IMR-90 (cell line): ENCODE data around the gene BCAS4. TPM values are rescaled to one million over a fixed set of nuclear protein-coding genes. Genes with fewer than 3 reads are reported as not detected.

Source experiments
- ATAC-seq: fragments of 200-7000 bp; cut with Tn5 transposase; 2 replicates; pipeline ENCODE4 v1.9.1; 2020; ENCODE audit warnings: low read depth, mild to moderate bottlenecking, moderate library complexity
- BruUV-seq: library from RNA; stranded (reverse); fragments of 400-500 nt; replicated peaks from 2 replicates; lab custom pipeline; 2021; lab: Mats Ljungman, UMichigan
- CTCF ChIA-PET: fragments of 300-600 bp; formaldehyde crosslinking; extraction: SDS; loops from one replicate; lab custom pipeline; 2021; ENCODE audit warnings: antibody characterized with exemption; lab: Yijun Ruan, JAX
- POLR2A ChIA-PET: fragments of 300-600 bp; sonication (Branson Sonifier 250); formaldehyde crosslinking; loops from one replicate; lab custom pipeline; 2022; ENCODE audit warnings: antibody characterized with exemption; ENCODE audit not compliant: unreplicated experiment; lab: Charles Lee
- DNase-seq: peaks from one replicate; pipeline ENCODE4 v3.0.0; 2013
- H2AFZ ChIP-seq: replicated peaks from 2 replicates; pipeline ENCODE3; 2013; ENCODE audit warnings: low read length, mild to moderate bottlenecking; ENCODE audit not compliant: poor library complexity
- H2AK5ac ChIP-seq: 2 replicates; pipeline ENCODE4 v1.6.1; 2013; ENCODE audit warnings: low read depth, low read length, inconsistent platforms
- H2AK9ac ChIP-seq: replicated peaks from 2 replicates; pipeline ENCODE3; 2013; ENCODE audit warnings: mild to moderate bottlenecking, low read depth, low read length, moderate library complexity; ENCODE audit not compliant: poor library complexity
- H2BK120ac ChIP-seq: 2 replicates; pipeline ENCODE4 v1.6.1; 2013; ENCODE audit warnings: low read depth, low read length, inconsistent platforms
- H2BK15ac ChIP-seq: 3 replicates; pipeline ENCODE4 v1.6.1; 2013; ENCODE audit warnings: low read depth, low read length, inconsistent platforms
- H2BK20ac ChIP-seq: 2 replicates; pipeline ENCODE4 v1.6.1; 2013; ENCODE audit warnings: low read depth, mild to moderate bottlenecking, inconsistent platforms, low read length, moderate library complexity
- H2BK5ac ChIP-seq: 2 replicates; pipeline ENCODE4 v1.6.1; 2013; ENCODE audit warnings: mild to moderate bottlenecking, low read depth, low read length, inconsistent platforms; ENCODE audit not compliant: poor library complexity, severe bottlenecking
- H3K14ac ChIP-seq: replicated peaks from 2 replicates; pipeline ENCODE4 v1.6.1; 2013; ENCODE audit warnings: low read depth, low read length, inconsistent platforms
- H3K18ac ChIP-seq: 2 replicates; pipeline ENCODE4 v1.6.1; 2013; ENCODE audit warnings: low read depth, low read length, control low read depth
- H3K23ac ChIP-seq: 2 replicates; pipeline ENCODE4 v1.6.1; 2013; ENCODE audit warnings: low read depth, low read length, inconsistent platforms
- H3K27ac ChIP-seq: 2 replicates; pipeline ENCODE4 v1.5.1; 2013; ENCODE audit warnings: mild to moderate bottlenecking, control low read depth, low read length; ENCODE audit not compliant: insufficient read depth
- H3K27me3 ChIP-seq: 2 replicates; pipeline ENCODE4 v1.6.1; 2013; ENCODE audit warnings: low read length; ENCODE audit not compliant: control insufficient read depth, insufficient read depth
- H3K36me3 ChIP-seq: 2 replicates; pipeline ENCODE4 v1.6.1; 2013; ENCODE audit warnings: low read length, mixed read lengths; ENCODE audit not compliant: control insufficient read depth, insufficient read depth
- H3K4ac ChIP-seq: 2 replicates; pipeline ENCODE4 v1.6.1; 2013; ENCODE audit warnings: low read depth, low read length, inconsistent platforms
- H3K4me1 ChIP-seq: 2 replicates; pipeline ENCODE4 v1.6.1; 2013; ENCODE audit warnings: low read length, mixed read lengths; ENCODE audit not compliant: control insufficient read depth, insufficient read depth
- H3K4me2 ChIP-seq: 2 replicates; pipeline ENCODE4 v1.6.1; 2013; ENCODE audit warnings: low read depth, mild to moderate bottlenecking, control low read depth, low read length, moderate library complexity
- H3K4me3 ChIP-seq: 2 replicates; pipeline ENCODE4 v1.5.1; 2013; ENCODE audit warnings: low read depth, mild to moderate bottlenecking, control low read depth, low read length, moderate library complexity; ENCODE audit not compliant: insufficient read depth
- H3K56ac ChIP-seq: 2 replicates; pipeline ENCODE4 v1.6.1; 2013; ENCODE audit warnings: low read length, inconsistent platforms; ENCODE audit not compliant: insufficient read depth; ENCODE audit errors: extremely low read depth
- H3K79me1 ChIP-seq, 2 experiments: 2 replicates each; pipeline ENCODE4 v1.6.1; 2013; ENCODE audit warnings: low read length in 2 of 2, inconsistent platforms in 1 of 2, low read depth in 1 of 2
- H3K9ac ChIP-seq: 2 replicates; pipeline ENCODE4 v1.6.1; 2013; ENCODE audit warnings: low read depth, low read length, control low read depth
- H3K9me1 ChIP-seq: 2 replicates; pipeline ENCODE4 v1.6.1; 2013; ENCODE audit warnings: low read length, inconsistent platforms; ENCODE audit not compliant: insufficient read depth
- H3K9me3 ChIP-seq: 2 replicates; pipeline ENCODE4 v1.6.1; 2013; ENCODE audit warnings: low read length; ENCODE audit not compliant: control insufficient read depth, insufficient read depth
- H4K20me1 ChIP-seq: 2 replicates; pipeline ENCODE4 v1.6.1; 2013; ENCODE audit warnings: low read length, inconsistent platforms; ENCODE audit not compliant: insufficient read depth
- H4K5ac ChIP-seq: 2 replicates; pipeline ENCODE4 v1.6.1; 2013; ENCODE audit warnings: mild to moderate bottlenecking, low read depth, low read length, control low read depth
- H4K8ac ChIP-seq, 2 experiments: 2 replicates each; pipeline ENCODE4 v1.6.1; 2013; ENCODE audit warnings: low read depth in 2 of 2, low read length in 2 of 2, control low read depth in 1 of 2, inconsistent platforms in 1 of 2
- H4K91ac ChIP-seq: 2 replicates; pipeline ENCODE4 v1.6.1; 2013; ENCODE audit warnings: low read depth, low read length, inconsistent platforms; ENCODE audit not compliant: insufficient read depth
- RAD21 ChIP-seq: IDR thresholded peaks from 2 replicates; pipeline ENCODE4 v1.6.1; 2012; ENCODE audit warnings: low read length, improper control_type of control experiment
- WGBS, 2 experiments: methylation state at CpG; one replicate each; pipeline versions ENCODE4 v1.1.5 to v1.1.7; 2013; ENCODE audit warnings: missing lambda C conversion rate in 2 of 2; ENCODE audit not compliant: insufficient read length in 1 of 2; ENCODE audit errors: extremely low coverage in 2 of 2; 5-methylcytosine and 5-hydroxymethylcytosine counted together
- dilution Hi-C: fragments of 300-500 bp; cut with HindIII; formaldehyde crosslinking; loops from one replicate; pipeline ENCODE4 v1.14.3; 2018; ENCODE audit warnings: low sequenced_read_pairs; ENCODE audit not compliant: unreplicated experiment
- in situ Hi-C: fragments of 300-500 bp; cut with MboI; formaldehyde crosslinking; loops from 3 replicates; pipeline ENCODE4 v1.14.3; 2019; ENCODE audit warnings: low sequenced_read_pairs, inconsistent platforms, mixed read lengths
- intact Hi-C: fragments of 100-400 bp; cut with micrococcal nuclease; formaldehyde crosslinking; loops from 2 replicates; pipeline ENCODE4 v1.10.0; 2022
- polyA plus RNA-seq, 3 experiments: library from polyadenylated mRNA; depleted of rRNA; stranded (reverse); fragments of >200 nt; gene quantifications; 2 replicates each; pipeline ENCODE4 v1.2.3, GENCODE V29; 2012; ENCODE audit warnings: low replicate concordance in 1 of 3
- total RNA-seq: library from RNA; depleted of rRNA; stranded (reverse); fragments of >200 nt; gene quantifications from 2 replicates; pipeline ENCODE4 v1.2.3, GENCODE V29; 2012

BCAS4 gene
- total and polyA plus RNA-seq, 2 of the 4 experiments (the other 2 are of a cell fraction), result 42.7 to 47.5 TPM

DNA sequence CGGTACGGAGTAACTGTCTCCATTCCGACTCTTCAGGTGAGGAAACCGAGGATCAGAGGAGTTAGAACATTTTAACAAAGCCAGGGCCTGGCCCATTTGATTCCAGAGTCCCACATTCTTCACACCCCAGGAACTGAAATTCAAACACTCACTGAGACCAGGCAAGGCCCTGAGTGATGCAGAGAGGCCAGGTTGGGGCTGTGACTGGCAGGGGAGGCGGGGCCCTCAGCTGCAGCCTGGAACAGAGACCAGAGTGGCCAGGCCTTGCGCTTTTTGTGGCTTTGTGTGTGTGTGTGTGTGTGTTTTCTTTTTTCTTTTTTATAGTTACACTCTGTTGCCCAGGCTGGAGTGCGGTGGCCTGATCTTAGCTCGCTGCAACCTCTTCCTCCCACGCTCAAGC, 57.2 kb downstream of the BCAS4 start:
- Histone ChIP-seq H3K9me1 (0 out of 2 replicates have a peak, but pooled peaks cover 3% of the 10 kb centered on the region), H3K4me1 (peaks cover 5% of the 10 kb centered on the region; the same call in 1 of the 2 replicates), H3K36me3 (no peaks in the 10 kb centered on the region), H4K8ac (no peak overlapping the region), H3K14ac (no peak overlapping the region), H3K27ac (no peak overlapping the region), H2BK15ac (no peak overlapping the region), H3K4me2 (no peak overlapping the region), H4K91ac (no peak overlapping the region), H2AK9ac (no peak overlapping the region), H2BK20ac (no peak overlapping the region), H3K4ac (no peak overlapping the region), H3K9me3 (no peaks in the 10 kb centered on the region), H3K18ac (no peak overlapping the region), H3K9ac (no peak overlapping the region), H3K56ac (no peak overlapping the region), H2BK120ac (no peak overlapping the region), H3K79me1 (peaks cover 0 to 5% of the 10 kb centered on the region in 2 experiments; a peak in 2 of 4 replicates), H3K23ac (no peak overlapping the region), H2AFZ (no peak overlapping the region), H3K4me3 (no peak overlapping the region), H3K27me3 (no peaks in the 10 kb centered on the region), H4K5ac (no peak overlapping the region), H2AK5ac (no peak overlapping the region), H4K20me1 (0 out of 2 replicates have a peak, but pooled peaks cover 5% of the 10 kb centered on the region), H2BK5ac (no peak overlapping the region)
- CTCF ChIA-PET, result no interaction called here
- DNase-seq (no peak), ATAC-seq (no peak)
- no peak for TF ChIP-seq RAD21
- no TSS peak for BruUV-seq
- in situ Hi-C loops (no loop called here), dilution Hi-C loops (no loop called here), intact Hi-C loops (no loop called here)
- POLR2A ChIA-PET, result no interaction called here
- no CpG with 5 or more reads among the region's 9 CpGs for WGBS, 2 experiments
